GM18520 (cell line): ENCODE results near the gene PTPN5.

Experiments
- ATAC-seq: cut with Tn5 transposase; IDR thresholded peaks from one replicate; pipeline ENCODE4 v1.9.1; 2021; ENCODE audit not compliant: unreplicated experiment

The PTPN5 gene

DNA sequence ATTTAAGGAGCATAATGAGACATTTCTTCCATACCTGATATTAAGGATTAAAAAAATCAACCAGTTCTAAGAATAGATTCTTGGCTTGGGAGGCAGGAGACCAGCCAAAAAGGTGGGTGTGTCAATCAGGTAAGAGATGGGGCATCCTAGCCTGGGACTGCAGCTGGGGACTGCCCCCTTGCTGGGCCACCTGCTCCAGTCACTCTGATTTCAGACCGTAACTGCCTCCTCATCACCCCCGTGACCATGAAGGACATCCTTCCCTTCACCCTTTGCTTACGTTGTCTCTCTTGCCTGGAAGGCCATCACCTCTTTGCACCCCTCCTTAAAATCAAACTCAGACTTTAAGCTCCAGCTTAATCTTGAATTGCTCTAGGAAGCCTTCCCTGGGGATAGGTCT is 17.9 kb downstream of the PTPN5 start:
- no peak for ATAC-seq

DNA sequence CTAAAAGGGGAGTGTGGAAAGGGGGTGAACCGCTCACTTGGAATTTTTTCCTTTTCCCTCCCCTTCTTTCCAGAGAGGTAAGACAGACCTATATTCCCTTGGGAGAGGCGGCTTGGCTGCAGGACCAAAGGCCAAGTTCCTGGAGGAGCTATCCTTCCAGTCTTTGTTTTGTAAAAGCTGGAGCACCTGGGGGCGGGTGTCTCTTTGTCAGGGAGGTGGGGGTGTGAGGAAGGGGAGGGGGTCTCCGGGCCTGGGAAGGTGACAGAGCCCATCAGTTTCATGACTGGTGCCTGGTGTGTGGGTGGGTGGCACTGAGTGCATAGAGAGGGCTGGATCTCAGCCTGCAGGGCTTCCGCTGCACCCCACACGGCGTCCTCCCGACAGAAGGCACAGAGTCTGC is 18.5 kb downstream of the PTPN5 start:
- no peak for ATAC-seq

DNA sequence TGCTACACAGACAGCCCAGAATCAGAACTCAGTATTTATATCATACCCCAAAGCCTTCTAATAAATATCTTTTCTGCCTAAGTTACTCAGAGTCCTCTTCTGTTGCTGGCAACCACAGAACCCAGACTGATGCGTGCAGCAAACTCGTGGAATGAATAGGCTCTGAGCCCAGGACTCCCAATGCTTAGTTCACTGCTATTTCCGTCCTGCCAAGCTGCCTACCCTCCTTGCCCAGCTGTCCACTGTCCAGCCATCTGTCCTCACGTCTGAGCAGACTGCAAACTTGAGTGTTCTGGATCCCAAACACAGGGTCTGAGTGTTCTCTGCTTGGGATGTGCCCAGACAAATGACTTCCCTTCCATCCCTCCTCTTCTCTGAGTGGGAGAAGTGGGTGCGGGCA is 19.4 kb downstream of the PTPN5 start:
- ATAC-seq: no peak

DNA sequence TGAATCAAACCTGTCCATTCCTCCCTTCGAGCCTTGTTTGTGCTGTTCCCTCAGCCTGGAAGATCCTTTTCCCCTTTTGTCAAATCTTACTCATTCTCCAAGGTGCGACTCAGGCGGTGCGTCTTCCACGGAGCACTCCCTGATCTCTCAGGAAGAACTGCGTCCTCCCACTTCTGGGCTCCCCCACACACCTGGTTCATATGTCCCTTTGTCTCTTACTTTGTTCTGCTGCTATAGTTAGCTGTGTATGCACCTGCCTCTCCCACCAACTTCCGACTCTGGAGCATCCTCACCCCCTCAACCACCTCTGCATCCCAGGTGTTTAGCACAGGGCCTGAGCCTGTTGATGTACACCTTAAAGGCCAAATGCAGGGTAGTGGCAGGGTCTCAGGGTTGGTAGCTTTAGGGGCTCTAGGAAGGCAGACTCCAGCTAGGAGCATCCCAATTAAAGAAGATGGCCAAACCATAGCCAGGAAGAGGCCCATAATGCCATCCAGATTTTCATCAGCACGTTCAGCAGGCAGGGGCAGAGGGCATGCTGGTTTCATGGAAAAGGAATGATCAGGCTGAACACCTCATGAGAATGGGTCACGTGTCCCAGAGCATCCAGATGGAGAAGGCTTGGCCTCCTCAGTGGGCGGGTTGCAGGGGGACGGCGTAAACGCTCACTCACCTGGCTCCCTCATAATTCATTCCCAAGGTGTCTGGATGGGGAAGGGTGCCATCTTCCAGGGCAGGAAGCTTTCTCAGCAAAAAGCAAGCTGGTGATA is 20.1 kb downstream of the PTPN5 start:
- ATAC-seq: no peak

DNA sequence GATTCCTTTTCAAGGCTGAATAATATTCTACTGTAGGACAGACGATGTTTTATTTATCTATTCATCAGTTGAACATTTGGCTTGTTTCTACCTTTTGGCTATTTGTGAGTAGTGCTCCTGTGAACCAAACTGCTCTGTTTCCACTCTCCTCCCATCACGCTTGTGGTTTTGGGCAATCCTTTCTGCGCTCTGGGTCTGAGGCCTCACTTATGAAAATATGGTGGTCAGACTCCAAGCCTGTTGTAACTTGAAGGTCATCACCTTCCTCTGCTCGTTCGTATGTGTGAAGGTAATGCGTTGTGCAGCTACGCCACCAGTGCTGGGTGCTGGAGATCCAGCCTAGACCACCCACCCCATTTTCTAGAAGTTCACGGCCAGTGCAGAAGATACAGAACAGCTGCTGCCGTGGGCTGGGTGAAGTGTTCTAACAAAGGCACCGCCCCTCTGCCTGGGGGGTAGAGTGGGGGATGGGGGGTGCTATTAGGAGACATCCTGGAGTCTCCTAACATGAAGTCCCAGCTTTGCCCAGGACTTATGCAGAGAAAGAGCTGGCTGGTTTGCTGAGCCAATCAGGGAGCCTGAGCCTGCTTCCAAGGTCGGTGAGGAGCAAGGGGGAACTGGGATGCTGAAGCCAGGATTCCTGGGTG is 21.0 kb downstream of the PTPN5 start:
- ATAC-seq: peak; percentile 26

GRCh38 chr11:18769802-18770456 is 21.7 kb downstream of the PTPN5 start:
- ATAC-seq: peak; percentile 55

- ATAC-seq: no peak
Observed at GRCh38 chr11:18768978-18769377, 22.6 kb downstream of the PTPN5 start.

GRCh38 chr11:18768472-18768901 is 23.1 kb downstream of the PTPN5 start:
- peak; percentile 83 for ATAC-seq

DNA sequence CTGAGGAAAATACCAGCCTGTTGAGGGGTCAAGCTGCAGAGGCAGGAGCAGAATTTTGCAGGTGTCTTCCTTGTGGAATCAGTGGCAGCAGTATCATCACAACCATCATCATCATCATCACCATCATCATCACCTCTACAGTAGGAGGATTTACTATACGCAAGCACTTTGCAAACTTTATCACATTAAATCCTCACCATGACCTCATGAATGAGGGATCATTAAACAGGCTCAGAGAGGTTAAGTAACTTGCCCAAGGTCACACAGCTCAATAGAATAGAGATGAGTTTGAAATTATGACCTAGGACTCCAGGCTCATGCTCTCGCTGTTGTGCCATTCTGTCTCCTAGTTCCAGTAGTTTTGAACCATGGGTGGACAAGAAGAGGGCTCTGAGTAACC is 25.6 kb downstream of the PTPN5 start:
- no peak for ATAC-seq

DNA sequence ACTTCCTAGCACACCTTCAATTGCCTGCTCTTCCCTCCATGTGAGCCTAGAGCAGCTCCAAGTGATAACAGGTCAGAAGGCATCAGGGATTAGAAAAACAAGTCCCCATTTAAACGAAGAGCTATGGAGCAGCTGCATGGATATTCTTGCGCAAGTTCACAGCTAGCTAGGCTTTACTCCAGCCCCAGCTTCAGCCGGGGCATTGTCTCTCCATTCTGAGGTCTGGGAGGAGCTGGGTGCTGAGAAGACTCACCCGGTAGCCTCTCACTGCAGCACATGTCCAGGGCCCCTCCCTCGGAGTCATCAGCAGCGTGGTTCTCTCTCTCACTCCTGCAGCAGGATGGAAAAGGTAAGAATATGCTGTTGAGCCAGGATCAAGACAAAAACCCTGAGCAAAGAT is 26.0 kb downstream of the PTPN5 start:
- ATAC-seq: no peak

DNA sequence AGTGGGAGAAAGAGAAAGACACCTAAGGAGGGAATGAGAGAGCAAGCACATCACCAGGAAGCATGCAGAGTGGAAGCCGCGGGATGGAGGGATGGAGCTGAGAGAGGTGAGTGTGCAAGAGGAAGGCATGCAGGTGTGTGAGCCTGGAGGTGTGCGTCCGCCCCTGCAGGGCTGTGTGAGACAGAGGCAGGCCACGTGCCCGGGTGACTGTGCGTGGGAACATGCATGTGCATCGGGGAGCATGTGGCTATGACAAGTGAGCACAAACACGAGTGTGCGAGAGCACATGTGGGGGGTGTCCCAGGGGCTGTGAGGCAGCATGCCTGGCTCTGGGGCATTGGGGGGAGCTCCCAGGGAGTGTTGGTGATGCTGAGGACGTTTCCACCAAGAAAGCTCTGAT is 29.9 kb downstream of the PTPN5 start:
- no peak for ATAC-seq

- ATAC-seq: no peak
Observed at GRCh38 chr11:18761144-18761543, 30.5 kb downstream of the PTPN5 start.

DNA sequence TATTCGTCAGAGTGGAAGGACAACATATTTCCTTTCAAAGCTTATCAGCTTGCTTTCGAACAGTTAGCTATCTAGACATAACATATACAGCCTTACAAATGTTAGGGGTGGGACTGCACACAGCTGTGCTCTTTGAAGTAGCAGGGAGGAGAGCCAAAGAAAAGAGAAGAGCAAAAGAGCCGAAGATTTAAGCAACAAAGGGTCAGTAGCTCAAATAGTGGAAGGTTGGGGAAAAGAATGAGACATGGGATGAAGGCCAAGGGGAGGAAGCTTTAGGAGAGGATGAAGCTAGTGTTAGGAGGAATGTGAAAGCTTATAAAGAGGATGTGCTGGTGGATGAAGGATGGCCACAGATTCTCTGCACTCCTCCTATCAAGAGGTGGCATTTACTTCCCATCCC is 33.8 kb downstream of the PTPN5 start:
- ATAC-seq: no peak

DNA sequence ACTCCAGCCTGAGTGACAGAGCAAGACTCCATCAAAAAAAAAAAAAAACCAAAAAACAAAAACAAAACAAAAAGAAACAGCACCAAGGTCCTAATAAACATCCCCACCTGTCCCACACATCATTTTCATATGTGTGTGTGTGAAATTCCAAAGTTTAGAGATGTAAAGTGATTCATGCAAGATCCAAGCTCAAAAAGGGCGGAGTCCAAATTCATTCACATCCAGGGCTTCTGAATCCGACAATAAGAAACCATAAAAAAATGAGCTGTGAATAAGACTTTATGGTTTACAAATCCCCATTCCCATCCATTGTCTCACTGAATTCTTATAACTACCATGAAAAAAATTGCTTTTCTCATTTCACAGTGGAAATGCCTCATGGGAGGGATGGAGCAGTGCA is 34.7 kb downstream of the PTPN5 start:
- no peak for ATAC-seq

DNA sequence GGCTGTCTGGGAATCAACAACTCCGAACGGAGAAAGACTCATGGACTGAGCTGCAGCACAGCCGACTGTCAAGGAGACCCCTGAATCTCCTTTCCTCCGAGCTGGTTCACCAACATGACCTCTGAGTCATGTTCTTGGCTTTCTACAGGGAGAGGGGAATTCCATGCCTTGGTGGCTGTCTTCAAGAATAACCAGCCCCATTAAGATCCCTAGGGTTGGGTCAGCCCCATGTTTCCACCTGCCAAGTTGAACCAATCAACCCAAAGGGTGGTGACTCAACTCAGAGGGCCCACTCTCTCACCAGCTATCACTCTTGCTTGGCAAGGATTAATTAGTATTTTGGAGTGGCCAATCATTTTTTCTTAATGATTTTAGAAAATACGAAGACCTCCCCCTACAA is 37.3 kb downstream of the PTPN5 start:
- ATAC-seq: no peak

GRCh38 chr11:18752502-18752901 is 39.1 kb downstream of the PTPN5 start:
- ATAC-seq: no peak

- ATAC-seq: no peak
Observed at GRCh38 chr11:18750944-18751343, 40.7 kb downstream of the PTPN5 start.

GRCh38 chr11:18749681-18750319 is 41.8 kb downstream of the PTPN5 start:
- ATAC-seq: no peak

DNA sequence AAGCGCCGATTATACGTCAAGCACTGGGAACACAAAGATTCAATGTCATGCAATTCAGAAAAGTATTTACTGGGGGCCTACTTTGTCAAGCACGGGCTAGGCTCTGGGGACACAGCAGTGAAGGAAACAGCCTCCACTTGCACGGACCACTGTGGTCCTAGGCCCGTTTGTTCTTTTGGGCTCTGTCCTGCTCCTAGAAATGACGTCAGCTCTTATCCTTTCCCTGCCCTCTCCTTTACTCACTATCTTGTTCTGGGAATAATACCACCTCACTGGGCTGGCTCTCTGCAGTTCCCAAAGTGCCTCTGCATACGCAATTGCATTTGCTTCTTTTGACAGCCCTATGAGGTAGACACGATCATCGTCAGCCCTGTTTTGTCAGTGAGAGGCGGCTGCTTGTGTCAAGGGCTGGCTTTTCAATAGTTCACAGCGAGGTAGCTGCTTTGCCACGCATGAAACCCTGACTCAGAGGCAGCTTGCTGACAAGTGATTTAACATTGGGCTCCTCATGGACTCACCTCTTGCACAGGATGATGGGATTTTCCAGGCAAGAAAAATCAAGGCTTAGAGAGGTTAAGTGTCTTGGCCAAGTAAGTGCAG is 42.7 kb downstream of the PTPN5 start:
- no peak for ATAC-seq

- ATAC-seq: no peak
Observed at GRCh38 chr11:18745251-18745650, 46.3 kb downstream of the PTPN5 start.

DNA sequence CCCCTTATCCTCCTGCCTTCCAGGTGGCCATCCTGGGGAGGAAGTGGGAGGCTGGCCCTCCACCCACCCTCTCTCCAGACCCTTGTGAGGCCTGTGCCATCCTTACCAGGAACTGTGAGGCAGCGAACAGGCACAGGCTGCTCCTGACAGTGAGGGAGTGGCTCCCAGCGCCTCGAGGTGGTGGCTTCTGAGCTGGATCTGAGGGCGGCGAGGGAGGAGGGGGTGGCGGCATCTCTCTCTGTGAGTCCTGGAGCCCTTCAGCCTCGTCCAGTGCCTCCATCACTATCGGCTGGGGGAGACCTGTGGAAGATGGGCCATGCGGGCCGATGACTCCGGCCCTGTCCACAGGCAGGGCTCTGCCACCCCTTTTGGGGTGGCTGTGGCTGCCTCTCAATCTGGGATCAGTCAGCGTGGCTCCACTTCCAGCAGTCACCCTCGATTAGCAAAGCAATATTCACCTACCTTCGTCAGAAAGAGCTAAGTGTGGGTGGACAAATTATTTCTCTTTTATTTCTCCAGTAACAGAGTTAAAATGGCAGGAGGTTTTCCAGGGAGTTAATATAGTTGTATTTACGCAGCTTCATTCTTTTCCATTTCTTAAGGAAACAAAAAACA is 47.6 kb downstream of the PTPN5 start:
- no peak for ATAC-seq
